GM18907 (cell line): ENCODE measurements around the gene TIA1.
A peak's percentile ranks its signal among the peaks of the same experiment; 100 is the strongest.
"Not testable (repeated sequence)": the region's sequence is repeated elsewhere in the genome, so short reads cannot be mapped to it uniquely, and the experiment has no call there.

ENCODE experiments used
- ATAC-seq: cut with Tn5 transposase; IDR thresholded peaks from one replicate; pipeline ENCODE4 v1.9.1; 2021; ENCODE audit warnings: mild to moderate bottlenecking, moderate library complexity; ENCODE audit not compliant: unreplicated experiment

Gene TIA1, protein sequence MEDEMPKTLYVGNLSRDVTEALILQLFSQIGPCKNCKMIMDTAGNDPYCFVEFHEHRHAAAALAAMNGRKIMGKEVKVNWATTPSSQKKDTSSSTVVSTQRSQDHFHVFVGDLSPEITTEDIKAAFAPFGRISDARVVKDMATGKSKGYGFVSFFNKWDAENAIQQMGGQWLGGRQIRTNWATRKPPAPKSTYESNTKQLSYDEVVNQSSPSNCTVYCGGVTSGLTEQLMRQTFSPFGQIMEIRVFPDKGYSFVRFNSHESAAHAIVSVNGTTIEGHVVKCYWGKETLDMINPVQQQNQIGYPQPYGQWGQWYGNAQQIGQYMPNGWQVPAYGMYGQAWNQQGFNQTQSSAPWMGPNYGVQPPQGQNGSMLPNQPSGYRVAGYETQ

GRCh38 chr2:70248181-70248847 lies at the start of gene TIA1:
TIA1 (minus strand) TSS chr2:70248628; CDS start chr2:70248430, 198 bp downstream.
- ATAC-seq = peak; percentile 94

GRCh38 chr2:70297828-70298227 lies 49.4 kb upstream of the TIA1 start:
- not testable (repeated sequence) for ATAC-seq

GRCh38 chr2:70283500-70284191 lies 35.2 kb upstream of the TIA1 start:
- ATAC-seq = no peak

GRCh38 chr2:70282439-70282838 lies 34.0 kb upstream of the TIA1 start:
- no peak for ATAC-seq

DNA sequence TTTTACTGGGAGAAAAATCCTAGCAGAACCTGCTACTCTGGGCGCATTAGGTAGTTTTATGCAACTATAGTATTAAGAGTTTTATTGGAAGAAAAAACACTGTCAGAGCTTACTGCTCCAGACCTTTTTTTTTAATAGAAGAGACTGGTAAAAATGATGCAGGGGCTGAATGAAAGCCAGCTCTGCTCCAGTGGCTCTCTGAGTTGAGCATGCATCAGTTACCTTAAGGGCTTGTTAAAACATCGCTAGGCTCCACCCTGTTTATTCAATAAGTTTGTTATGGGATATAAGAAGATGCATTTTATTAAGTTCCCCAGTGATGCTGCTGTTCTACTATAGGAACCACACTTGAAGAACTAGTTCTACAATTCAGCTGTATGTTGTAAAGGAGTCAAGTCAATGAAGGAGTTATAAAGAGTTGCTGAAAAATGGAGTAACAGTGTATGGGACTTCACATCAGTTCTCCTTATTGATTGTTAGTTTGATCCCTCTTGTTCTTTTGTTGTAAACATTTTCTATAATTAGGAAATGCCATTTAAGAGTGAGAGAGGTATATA lies 31.9 kb upstream of the TIA1 start:
- no peak for ATAC-seq

DNA sequence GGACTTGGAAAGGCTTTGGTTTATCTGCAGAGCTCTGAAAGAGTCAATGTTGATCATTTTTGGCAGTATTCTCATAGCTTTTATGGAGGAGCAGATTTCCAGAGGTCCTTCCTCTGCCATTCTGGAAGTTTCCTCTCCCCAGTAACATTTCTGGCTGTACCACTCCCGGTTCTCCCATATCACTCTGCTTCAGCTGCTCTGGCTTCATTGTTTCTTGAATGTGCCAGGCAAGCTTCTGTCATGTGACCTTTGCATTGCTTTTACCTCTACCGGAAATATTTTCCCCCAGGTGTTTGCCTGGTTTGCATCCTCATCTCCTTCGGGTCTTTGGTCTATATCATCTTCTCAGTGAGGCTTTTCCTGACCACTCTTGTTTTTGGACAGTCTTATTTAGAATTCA lies 21.9 kb upstream of the TIA1 start:
- ATAC-seq = no peak

- not testable (repeated sequence) for ATAC-seq
Measured at GRCh38 chr2:70269422-70270302, 21.2 kb upstream of the TIA1 start.

DNA sequence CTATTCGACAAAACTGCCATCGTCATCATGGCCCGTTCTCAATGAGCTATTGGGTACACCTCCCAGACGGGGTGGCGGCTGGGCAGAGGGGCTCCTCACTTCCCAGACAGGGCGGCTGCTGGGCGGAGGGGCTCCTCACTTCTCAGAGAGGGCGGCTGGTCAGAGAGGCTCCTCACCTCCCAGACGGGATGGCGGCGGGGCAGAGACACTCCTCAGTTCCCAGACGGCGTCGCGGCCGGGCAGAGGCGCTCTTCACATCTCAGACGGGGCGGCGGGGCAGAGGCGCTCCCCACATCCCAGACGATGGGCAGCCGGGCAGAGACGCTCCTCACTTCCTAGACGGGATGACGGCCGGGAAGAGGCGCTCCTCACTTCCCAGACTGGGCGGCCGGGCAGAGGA lies 18.5 kb upstream of the TIA1 start:
- ATAC-seq = not testable (repeated sequence)

DNA sequence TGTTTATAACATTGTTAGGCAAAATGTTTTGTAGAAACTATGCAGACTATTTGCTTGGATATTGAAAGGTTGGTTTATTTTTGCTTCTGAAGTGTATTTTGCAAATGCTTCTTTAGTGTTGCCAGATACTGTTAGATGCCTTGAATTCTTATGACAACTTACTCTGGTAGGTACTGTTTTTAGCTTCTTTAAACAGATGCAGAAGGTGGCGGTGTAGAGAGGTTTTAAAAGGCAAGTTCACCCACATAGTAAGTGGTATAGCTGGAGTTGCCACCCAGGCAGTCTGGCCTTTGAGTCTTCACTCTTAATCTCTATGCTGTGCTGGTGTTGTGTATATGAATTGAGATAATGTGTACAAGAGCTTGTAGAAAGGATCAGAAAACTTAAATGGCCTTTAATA lies 13.1 kb upstream of the TIA1 start:
- no peak for ATAC-seq

DNA sequence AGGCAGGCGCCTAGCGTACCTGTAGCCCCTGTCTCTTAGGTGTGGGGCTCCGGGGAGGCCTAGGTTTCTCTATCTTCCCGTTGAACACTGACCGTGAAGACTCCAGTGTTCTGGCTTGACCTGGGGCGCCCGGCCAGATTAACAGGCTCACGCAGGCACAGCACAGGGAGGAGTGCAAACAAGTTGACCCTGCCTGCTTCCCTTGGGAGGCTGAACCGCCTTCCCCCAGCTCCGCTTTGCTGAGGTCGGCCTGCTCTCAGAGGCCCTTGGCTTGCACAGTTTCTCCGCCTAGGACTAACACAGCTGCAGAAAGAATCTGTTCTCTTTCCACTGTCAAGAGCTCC lies 10.1 kb upstream of the TIA1 start:
- ATAC-seq = no peak

DNA sequence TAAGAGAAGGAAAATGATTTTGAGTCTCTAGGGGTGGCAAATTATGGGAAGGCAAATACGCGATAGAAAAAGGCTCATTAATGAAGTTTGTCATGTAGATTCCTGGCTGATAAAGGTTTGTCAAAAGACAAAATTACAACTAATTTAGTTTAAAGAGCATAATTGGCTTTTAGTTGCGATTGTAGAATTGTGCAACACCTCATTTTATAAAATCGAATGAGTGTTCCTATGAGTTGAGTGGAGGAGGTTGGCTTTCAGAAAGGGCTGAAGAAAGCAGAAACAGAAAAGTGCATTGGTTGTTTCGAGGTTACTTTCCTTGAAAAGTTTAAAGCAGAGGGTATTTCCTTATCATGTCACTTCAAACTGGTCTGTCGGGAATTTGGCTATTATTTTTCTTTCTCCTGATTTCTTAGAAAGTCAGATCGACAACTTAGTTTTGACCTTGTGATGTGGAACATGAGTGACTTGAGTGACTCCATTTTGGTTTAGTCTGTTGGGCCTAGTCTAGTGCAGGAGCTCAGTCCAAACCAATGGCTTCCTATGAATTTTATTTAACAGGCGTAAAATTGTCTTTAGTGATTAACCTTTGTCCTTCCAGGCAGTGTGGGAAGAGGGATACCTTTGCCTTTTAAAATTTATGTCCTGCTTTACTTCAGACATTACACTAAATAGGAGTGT lies 7.3 kb upstream of the TIA1 start:
- ATAC-seq = no peak

- ATAC-seq = no peak
Measured at GRCh38 chr2:70250434-70250833, 2.0 kb upstream of the TIA1 start.

GRCh38 chr2:70247364-70248180 lies 856 bp downstream of the TIA1 start:
- no peak for ATAC-seq

DNA sequence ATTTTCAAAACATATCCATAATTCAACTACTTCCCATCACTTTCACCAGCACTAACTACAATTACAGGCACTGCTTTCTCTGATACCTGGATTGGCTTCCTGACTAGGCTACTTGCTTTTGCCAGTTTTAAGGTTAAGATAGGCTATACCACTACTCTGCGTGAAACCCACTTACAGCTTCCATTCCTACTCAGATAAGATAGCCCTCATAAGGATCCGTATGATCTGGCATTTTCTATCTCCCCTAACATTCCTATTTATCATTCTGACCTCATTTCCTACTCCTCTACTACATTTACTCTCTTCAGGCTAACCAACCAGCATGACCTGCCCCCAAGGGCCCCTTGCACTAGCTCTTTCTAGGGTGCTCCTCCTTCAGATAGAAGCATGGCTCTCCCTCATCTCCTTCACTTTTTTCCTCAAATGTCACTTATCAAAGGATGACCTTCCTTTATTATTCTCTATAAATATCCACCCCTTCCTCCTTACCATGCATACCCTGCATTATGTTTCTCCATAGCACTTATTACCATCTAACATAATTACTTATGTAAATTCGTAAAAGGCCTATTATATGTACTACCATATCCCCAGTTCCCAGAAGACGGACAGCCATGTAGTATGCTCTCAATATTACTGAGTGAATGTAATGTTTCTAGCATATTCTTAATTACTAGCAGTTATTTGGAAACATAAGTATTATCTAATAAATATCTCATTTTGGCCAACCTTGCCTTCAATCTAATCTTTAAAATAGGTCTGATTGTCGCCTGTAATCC lies 4.4 kb downstream of the TIA1 start:
- ATAC-seq = no peak

DNA sequence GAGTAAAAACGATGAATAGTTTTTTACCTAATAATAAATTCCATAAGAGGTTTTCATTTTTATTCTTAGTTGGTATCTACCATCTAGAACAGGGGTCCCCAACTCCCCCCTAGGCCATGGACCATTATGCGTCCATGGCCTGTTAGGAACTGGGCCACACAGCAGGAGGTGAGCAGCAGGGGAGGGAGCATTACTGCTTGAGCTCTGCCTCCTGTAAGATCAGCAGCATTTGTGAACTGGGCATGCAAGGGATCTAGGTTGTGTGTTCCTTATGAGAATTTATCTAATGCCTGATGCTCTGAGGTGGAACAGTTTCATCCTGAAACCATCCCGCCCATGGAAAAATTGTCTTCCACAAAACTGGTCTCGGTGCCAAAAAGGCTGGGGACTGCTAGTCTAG lies 5.9 kb downstream of the TIA1 start:
- no peak for ATAC-seq

DNA sequence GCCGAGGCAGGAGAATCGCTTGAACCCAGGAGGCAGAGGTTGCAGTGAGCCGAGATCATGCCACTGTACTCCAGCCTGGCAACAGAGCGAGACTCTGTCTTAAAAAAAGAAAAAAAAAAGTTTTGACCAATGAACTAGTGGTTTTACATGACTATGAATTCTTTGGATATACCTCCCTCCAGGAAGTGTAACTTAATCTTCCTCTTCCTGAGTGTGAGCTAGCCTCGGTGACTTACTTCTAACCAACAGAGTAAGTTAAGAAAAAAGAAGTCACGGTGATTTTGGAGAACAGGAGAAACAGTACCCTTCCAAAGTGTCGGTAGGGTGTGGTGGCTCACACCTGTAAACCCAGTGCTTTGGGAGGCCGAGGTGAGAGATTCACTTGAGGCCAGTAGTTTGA lies 7.1 kb downstream of the TIA1 start:
- no peak for ATAC-seq

DNA sequence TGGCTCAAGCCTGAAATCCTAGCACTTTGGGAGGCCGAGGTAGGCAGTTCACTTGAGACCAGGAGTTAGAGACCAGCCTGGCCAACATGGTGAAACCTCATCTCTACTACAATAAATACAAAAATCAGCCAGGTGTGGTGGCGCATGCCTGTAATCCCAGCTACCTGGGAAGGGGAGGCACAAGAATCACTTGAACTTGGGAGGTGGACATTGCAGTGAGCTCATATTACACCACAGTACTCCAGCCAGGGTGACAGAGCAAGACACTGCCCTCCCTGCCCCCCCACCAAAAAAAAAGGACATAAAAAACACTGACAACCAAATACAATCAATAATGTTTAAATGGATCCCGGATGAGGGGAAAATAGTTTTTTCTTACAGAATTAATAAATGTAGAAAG lies 7.8 kb downstream of the TIA1 start:
- ATAC-seq = no peak

DNA sequence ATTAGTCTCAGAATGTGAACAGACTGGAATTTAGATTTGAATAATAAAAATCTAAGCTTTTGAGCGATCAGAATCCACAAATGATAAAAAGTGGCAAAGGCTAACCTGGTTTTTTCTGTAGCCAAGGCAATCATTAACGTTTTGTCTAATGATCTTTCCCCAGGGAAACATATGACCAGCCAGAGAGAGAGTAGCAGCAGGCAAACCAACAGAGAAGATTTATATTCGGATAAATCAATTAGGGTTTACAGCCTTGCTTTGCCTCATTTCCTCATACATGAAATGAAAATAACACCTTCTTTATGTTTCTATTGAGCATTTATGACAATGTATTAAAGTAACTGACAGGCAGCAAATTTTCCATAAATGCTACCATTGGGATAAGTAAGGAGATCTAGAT lies 14.5 kb downstream of the TIA1 start:
- no peak for ATAC-seq

DNA sequence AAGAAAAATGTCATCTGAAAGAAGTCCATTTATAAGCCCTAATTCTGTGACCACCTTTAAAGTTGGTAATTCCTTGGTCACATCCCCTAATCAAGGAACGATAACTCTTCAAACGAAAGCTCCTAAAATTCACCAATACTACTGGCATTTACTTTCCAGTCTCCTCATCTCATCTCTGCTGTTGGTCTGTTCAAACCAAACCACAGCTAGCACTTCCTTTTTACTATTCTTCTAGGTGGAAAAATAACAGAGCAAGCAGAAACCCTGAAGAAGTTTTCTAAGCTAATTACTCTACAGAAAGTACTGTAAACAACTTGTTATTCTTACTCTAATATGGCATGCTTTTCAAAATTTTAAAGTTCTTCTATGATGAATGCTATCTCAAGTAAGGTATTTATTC lies 21.6 kb downstream of the TIA1 start:
- no peak for ATAC-seq
